IPS DF 6.9 (cell line): ENCODE measurements around the gene TUBGCP3.

Experiments used
- DNase-seq: peaks from one replicate; pipeline ENCODE4 v3.0.0-alpha.2; 2013; ENCODE audit warnings: low read depth, low spot score
- H3K27ac ChIP-seq: one replicate; pipeline ENCODE4 v1.5.1; 2013; ENCODE audit warnings: low read length, control low read depth
- H3K27me3 ChIP-seq: 2 replicates; pipeline ENCODE4 v1.6.1; 2013; ENCODE audit warnings: mild to moderate bottlenecking, low read length; ENCODE audit not compliant: control insufficient read depth, insufficient read depth
- H3K36me3 ChIP-seq: 2 replicates; pipeline ENCODE4 v1.6.1; 2013; ENCODE audit warnings: low read length; ENCODE audit not compliant: control insufficient read depth, insufficient read depth
- H3K4me1 ChIP-seq: 2 replicates; pipeline ENCODE4 v1.6.1; 2013; ENCODE audit warnings: low read length; ENCODE audit not compliant: control insufficient read depth, insufficient read depth
- H3K4me3 ChIP-seq: 2 replicates; pipeline ENCODE4 v1.5.1; 2013; ENCODE audit warnings: mild to moderate bottlenecking, low read length
- H3K9me3 ChIP-seq: 2 replicates; pipeline ENCODE4 v1.6.1; 2013; ENCODE audit warnings: low read length, inconsistent platforms; ENCODE audit not compliant: control insufficient read depth, insufficient read depth
- WGBS: extraction: QIAGEN DNeasy Blood & Tissue Kit; methylation state at CpG from one replicate; pipeline ENCODE4 v1.1.7; 2013; ENCODE audit warnings: mixed read lengths, missing lambda C conversion rate; ENCODE audit not compliant: insufficient read length, insufficient coverage; 5-methylcytosine and 5-hydroxymethylcytosine counted together

TUBGCP3 gene

GRCh38 chr13:112466132-112467058 is 121.6 kb downstream of the TUBGCP3 start:
- no peaks in the 10 kb centered on the region for H3K9me3 ChIP-seq
- DNase-seq = no peak
- H3K36me3 ChIP-seq = peaks cover 3% of the 10 kb centered on the region; the same call in 1 of the 2 replicates
- H3K4me3 ChIP-seq = no peak overlapping the region
- WGBS = no CpG with 5 or more reads among the region's 40 CpGs
- no peaks in the 10 kb centered on the region for H3K27me3 ChIP-seq
- H3K27ac ChIP-seq = no peak overlapping the region
- H3K4me1 ChIP-seq = no peaks in the 10 kb centered on the region

GRCh38 chr13:112465251-112466131 is 122.5 kb downstream of the TUBGCP3 start:
- Histone ChIP-seq H3K4me3 (no peak overlapping the region), H3K36me3 (peaks cover 3% of the 10 kb centered on the region; the same call in 1 of the 2 replicates), H3K27me3 (no peaks in the 10 kb centered on the region), H3K27ac (no peak overlapping the region), H3K9me3 (no peaks in the 10 kb centered on the region), H3K4me1 (no peaks in the 10 kb centered on the region)
- no peak for DNase-seq
- no CpG with 5 or more reads among the region's 35 CpGs for WGBS

- no peaks in the 10 kb centered on the region for H3K27me3 ChIP-seq
- peaks cover 3% of the 10 kb centered on the region; the same call in 1 of the 2 replicates for H3K36me3 ChIP-seq
- H3K27ac ChIP-seq = no peak overlapping the region
- no peak for DNase-seq
- H3K9me3 ChIP-seq = no peaks in the 10 kb centered on the region
- no peaks in the 10 kb centered on the region for H3K4me1 ChIP-seq
- H3K4me3 ChIP-seq = no peak overlapping the region
- no CpG with 5 or more reads among the region's 14 CpGs for WGBS
Measured at GRCh38 chr13:112464720-112465119, 123.2 kb downstream of the TUBGCP3 start.

- H3K36me3 ChIP-seq = peaks cover 3% of the 10 kb centered on the region; the same call in 1 of the 2 replicates
- no peak overlapping the region for H3K27ac ChIP-seq
- no peak for DNase-seq
- no peaks in the 10 kb centered on the region for H3K27me3 ChIP-seq
- WGBS = no CpG with 5 or more reads among the region's 5 CpGs
- no peak overlapping the region for H3K4me3 ChIP-seq
- no peaks in the 10 kb centered on the region for H3K4me1 ChIP-seq
- H3K9me3 ChIP-seq = no peaks in the 10 kb centered on the region
Measured at GRCh38 chr13:112462408-112462807, 125.5 kb downstream of the TUBGCP3 start.

- H3K4me3 ChIP-seq = no peak overlapping the region
- no CpG with 5 or more reads among the region's 13 CpGs for WGBS
- H3K27me3 ChIP-seq = no peaks in the 10 kb centered on the region
- H3K9me3 ChIP-seq = no peaks in the 10 kb centered on the region
- H3K27ac ChIP-seq = no peak overlapping the region
- no peak for DNase-seq
- no peaks in the 10 kb centered on the region for H3K4me1 ChIP-seq
- H3K36me3 ChIP-seq = no peaks in the 10 kb centered on the region; the same call in 1 of the 2 replicates
Measured at GRCh38 chr13:112457485-112457884, 130.5 kb downstream of the TUBGCP3 start.

GRCh38 chr13:112457081-112457480 is 130.9 kb downstream of the TUBGCP3 start:
- Histone ChIP-seq H3K36me3 (no peaks in the 10 kb centered on the region; the same call in 1 of the 2 replicates), H3K27ac (no peak overlapping the region), H3K4me3 (no peak overlapping the region), H3K9me3 (no peaks in the 10 kb centered on the region), H3K27me3 (no peaks in the 10 kb centered on the region), H3K4me1 (no peaks in the 10 kb centered on the region)
- no CpG with 5 or more reads among the region's 9 CpGs for whole genome bisulfite sequencing
- DNase-seq = no peak

- WGBS = no CpG with 5 or more reads among the region's 22 CpGs
- H3K27ac ChIP-seq = no peak overlapping the region
- DNase-seq = no peak
- no peak overlapping the region for H3K4me3 ChIP-seq
- no peaks in the 10 kb centered on the region; the same call in 1 of the 2 replicates for H3K36me3 ChIP-seq
- H3K4me1 ChIP-seq = no peaks in the 10 kb centered on the region
- H3K9me3 ChIP-seq = no peaks in the 10 kb centered on the region
- H3K27me3 ChIP-seq = no peaks in the 10 kb centered on the region
Measured at GRCh38 chr13:112456138-112457056, 131.6 kb downstream of the TUBGCP3 start.

GRCh38 chr13:112455476-112456059 is 132.4 kb downstream of the TUBGCP3 start:
- DNase-seq = no peak
- no CpG with 5 or more reads among the region's 17 CpGs for WGBS
- H3K4me1 ChIP-seq = no peaks in the 10 kb centered on the region
- H3K27me3 ChIP-seq = no peaks in the 10 kb centered on the region
- H3K36me3 ChIP-seq = no peaks in the 10 kb centered on the region; the same call in 1 of the 2 replicates
- no peaks in the 10 kb centered on the region for H3K9me3 ChIP-seq
- no peak overlapping the region for H3K4me3 ChIP-seq
- H3K27ac ChIP-seq = no peak overlapping the region

GRCh38 chr13:112454648-112455334 is 133.2 kb downstream of the TUBGCP3 start:
- Histone ChIP-seq H3K27me3 (no peaks in the 10 kb centered on the region), H3K9me3 (no peaks in the 10 kb centered on the region)
- no CpG with 5 or more reads among the region's 16 CpGs for WGBS

More at GRCh38 chr13:112454648-112455334, 133.2 kb downstream of the TUBGCP3 start:
- H3K4me3 ChIP-seq = no peak overlapping the region
- H3K4me1 ChIP-seq = no peaks in the 10 kb centered on the region
- no peaks in the 10 kb centered on the region; the same call in 1 of the 2 replicates for H3K36me3 ChIP-seq
- H3K27ac ChIP-seq = no peak overlapping the region
- DNase-seq = no peak
